ENCODE results near the gene USP24. TPM values are rescaled to one million over a fixed set of nuclear protein-coding genes. Genes with fewer than 3 reads are reported as not detected.

The USP24 gene
- total and polyA plus RNA-seq, 2 donors (not counting 3 experiments of a cell fraction or from before 2014, with no cell fraction given): 8.2 to 30.0 TPM

- Histone ChIP-seq H4K20me1 (replicated peaks; ENCODE audit: control insufficient read depth, extremely low read depth, insufficient read depth, low read length) (no peaks in the 10 kb centered on the region), H3K4me3 (replicated peaks in 1 of 3; ENCODE audit: insufficient read depth in 1 of 3, low read depth in 1 of 3, low read length in 3 of 3) (no peak overlapping the region), H3K27me3 (ENCODE audit: control insufficient read depth in 2 of 2, insufficient read depth in 2 of 2, low read length in 2 of 2) (no peaks in the 10 kb centered on the region), H3K27ac (ENCODE audit: insufficient read depth, low read depth, low read length) (no peak overlapping the region), H2AFZ (ENCODE audit: low read depth, low read length) (no peak overlapping the region), H3K9ac (replicated peaks; ENCODE audit: extremely low read depth, insufficient read depth, low read length) (no peak overlapping the region), H3K36me3 (ENCODE audit: control insufficient read depth in 2 of 2, extremely low read depth in 1 of 2, insufficient read depth in 2 of 2, low read length in 2 of 2) (peaks cover 7 to 23% of the 10 kb centered on the region in 2 experiments), H3K4me2 (ENCODE audit: insufficient read depth, low read length) (no peak overlapping the region), H3K4me1 (ENCODE audit: control insufficient read depth, extremely low read depth, insufficient read depth, low read length) (peaks cover 7% of the 10 kb centered on the region), H3K79me2 (ENCODE audit: control insufficient read depth, insufficient read depth, low read length) (no peaks in the 10 kb centered on the region), H3K9me1 (replicated peaks; ENCODE audit: control insufficient read depth, extremely low read depth, insufficient read depth, low read length) (no peaks in the 10 kb centered on the region), H3K9me3 (replicated peaks; ENCODE audit: control insufficient read depth, insufficient read depth, low read length) (no peaks in the 10 kb centered on the region)
- intact Hi-C loops (cut with micrococcal nuclease) (loop anchor here (2.0 to 10.0 kb wide), 3 partner anchors 73 to 1683 kb away; partner anchors contain the start of gene USP24), dilution Hi-C loops (cut with MboI; ENCODE audit: extremely low pct_ligation_motif_present, low sequenced_read_pairs) (no loop called here)
- no peak for FAIRE-seq
- POLR2A ChIA-PET: no interaction called here
- DNase-seq (ENCODE audit: low read depth, low spot score): no peak
- no TSS peak for BruUV-seq (replicated peaks)
- TF ChIP-seq MAX (IDR thresholded peaks at IDR 0.05; ENCODE audit: insufficient read depth, insufficient read length) (no peak), POLR2AphosphoS5 (IDR thresholded peaks at IDR 0.05; ENCODE audit: insufficient read depth, low read depth, low read length) (no peak), CTCF (IDR thresholded peaks at IDR 0.05; ENCODE audit: extremely low read depth in 1 of 2, insufficient read depth in 1 of 2, low read depth in 1 of 2, low read length in 2 of 2) (no peak), POLR2A (IDR thresholded peaks at IDR 0.05; ENCODE audit: low read depth, low read length) (no peak)
- CTCF ChIA-PET: interaction anchor here (0.9 to 6.8 kb wide), 5 partner anchors 12 to 197 kb away, joined by 3 to 82 read pairs (median 4); no protein-coding TSS in a partner anchor
Observed at GRCh38 chr1:55141295-55141893, 73.8 kb downstream of the USP24 start.

GRCh38 chr1:55140546-55140983 is 74.6 kb downstream of the USP24 start:
- CTCF ChIA-PET: interaction anchor here (1.0 to 6.8 kb wide), 7 partner anchors 8 to 140 kb away, joined by 3 to 82 read pairs (median 4); no protein-coding TSS in a partner anchor
- no peak overlapping the region for H3K4me2 ChIP-seq (ENCODE audit: insufficient read depth, low read length)
- TF ChIP-seq POLR2A (IDR thresholded peaks at IDR 0.05; ENCODE audit: low read depth, low read length): no peak
- peak; percentile 67 to 76 for TF ChIP-seq CTCF (IDR thresholded peaks at IDR 0.05; ENCODE audit: extremely low read depth in 1 of 2, insufficient read depth in 1 of 2, low read depth in 1 of 2, low read length in 2 of 2)
- no peak for TF ChIP-seq EZH2 (IDR thresholded peaks at IDR 0.05; ENCODE audit: borderline replicate concordance, low read depth, low read length, severe bottlenecking)
- TF ChIP-seq GATA2 (IDR thresholded peaks at IDR 0.05; ENCODE audit: insufficient read depth, insufficient read length, low read depth, low read length): peak; percentile 53
- TF ChIP-seq FOS (IDR thresholded peaks at IDR 0.05; ENCODE audit: borderline replicate concordance, insufficient read depth, low read length): no peak

More at GRCh38 chr1:55140546-55140983, 74.6 kb downstream of the USP24 start:
- Histone ChIP-seq H3K79me2 (ENCODE audit: control insufficient read depth, insufficient read depth, low read length) (no peaks in the 10 kb centered on the region), H3K9me1 (replicated peaks; ENCODE audit: control insufficient read depth, extremely low read depth, insufficient read depth, low read length) (no peaks in the 10 kb centered on the region), H3K4me1 (ENCODE audit: control insufficient read depth, extremely low read depth, insufficient read depth, low read length) (peaks cover 7% of the 10 kb centered on the region), H3K9me3 (replicated peaks; ENCODE audit: control insufficient read depth, insufficient read depth, low read length) (no peaks in the 10 kb centered on the region), H3K36me3 (ENCODE audit: control insufficient read depth in 2 of 2, extremely low read depth in 1 of 2, insufficient read depth in 2 of 2, low read length in 2 of 2) (peaks cover 7 to 27% of the 10 kb centered on the region in 2 experiments), H3K9ac (replicated peaks; ENCODE audit: extremely low read depth, insufficient read depth, low read length) (no peak overlapping the region), H4K20me1 (replicated peaks; ENCODE audit: control insufficient read depth, extremely low read depth, insufficient read depth, low read length) (no peaks in the 10 kb centered on the region), H3K27me3 (ENCODE audit: control insufficient read depth in 2 of 2, insufficient read depth in 2 of 2, low read length in 2 of 2) (no peaks in the 10 kb centered on the region), H2AFZ (ENCODE audit: low read depth, low read length) (no peak overlapping the region), H3K4me3 (replicated peaks in 1 of 3; ENCODE audit: insufficient read depth in 1 of 3, low read depth in 1 of 3, low read length in 3 of 3) (no peak overlapping the region), H3K27ac (ENCODE audit: insufficient read depth, low read depth, low read length) (no peak overlapping the region)
- POLR2A ChIA-PET: no interaction called here
- intact Hi-C loops (cut with micrococcal nuclease): loop anchor here (1.0 to 10.0 kb wide), 6 partner anchors 74 to 1684 kb away; partner anchors contain the start of gene USP24
- FAIRE-seq (peak; percentile 37), DNase-seq (ENCODE audit: low read depth, low spot score) (peak; percentile 82)
- no TSS peak for BruUV-seq (replicated peaks)
- dilution Hi-C loops (cut with MboI; ENCODE audit: extremely low pct_ligation_motif_present, low sequenced_read_pairs): no loop called here

Data from endothelial cell of umbilical vein (primary cell).